Duodenal mucosa (tissue), 2 donors: ENCODE results near the gene SIK2.
A peak's percentile ranks its signal among the peaks of the same experiment; 100 is the strongest.

ENCODE experiments used
- H3K27ac ChIP-seq: one replicate; pipeline ENCODE4 v1.7.0; 2013; ENCODE audit warnings: low read depth, low read length
- H3K27me3 ChIP-seq, 2 donors: one replicate each; pipeline ENCODE4 v1.7.0; 2013; ENCODE audit warnings: low read length in 2 of 2, control low read depth in 1 of 2; ENCODE audit not compliant: insufficient read depth in 2 of 2, control insufficient read depth in 1 of 2
- H3K36me3 ChIP-seq, 2 donors: one replicate each; pipeline ENCODE4 v1.7.0; 2013; ENCODE audit warnings: low read length in 2 of 2, control low read depth in 1 of 2; ENCODE audit not compliant: insufficient read depth in 2 of 2, control insufficient read depth in 1 of 2
- H3K4me1 ChIP-seq, 2 donors: one replicate each; pipeline ENCODE4 v1.7.0; 2013; ENCODE audit warnings: low read length in 2 of 2, control low read depth in 1 of 2; ENCODE audit not compliant: insufficient read depth in 2 of 2, control insufficient read depth in 1 of 2
- H3K4me3 ChIP-seq, 2 donors: one replicate each; pipeline ENCODE4 v1.7.0; 2013; ENCODE audit warnings: low read length in 2 of 2, low read depth in 1 of 2
- H3K9ac ChIP-seq, 2 donors: one replicate each; pipeline ENCODE4 v1.7.0; 2013; ENCODE audit warnings: low read length in 2 of 2, low read depth in 1 of 2
- H3K9me3 ChIP-seq, 2 donors: one replicate each; pipeline ENCODE4 v1.7.0; 2013; ENCODE audit warnings: low read length in 2 of 2, control low read depth in 1 of 2; ENCODE audit not compliant: control insufficient read depth in 1 of 2

Gene SIK2

DNA sequence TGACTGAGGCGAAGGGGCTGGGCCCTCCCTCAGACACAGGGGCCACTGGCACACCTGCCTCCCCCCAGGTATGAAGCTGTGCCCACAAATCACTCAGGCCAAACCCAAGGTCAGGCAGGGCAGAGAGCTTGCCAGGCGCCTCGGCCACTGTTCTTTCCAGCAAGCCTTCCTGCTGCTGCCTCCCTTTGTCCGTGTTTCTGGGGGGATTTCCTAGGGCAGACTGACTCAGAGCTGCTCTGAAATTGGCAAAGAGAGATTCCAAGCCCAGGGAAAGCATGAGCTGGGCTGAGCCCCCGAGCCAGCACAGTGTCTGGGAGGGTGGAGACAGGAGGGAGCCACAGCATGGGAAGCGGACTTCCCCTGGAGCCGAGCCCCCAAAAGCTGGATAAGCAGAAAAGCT is 130.8 kb downstream of the SIK2 start:
- H3K9me3 ChIP-seq = no peaks in the 10 kb centered on the region
- H3K4me1 ChIP-seq = peaks cover 24 to 45% of the 10 kb centered on the region in 2 donors
- peak overlapping the region; percentile 94 for H3K27ac ChIP-seq
- no peaks in the 10 kb centered on the region for H3K27me3 ChIP-seq
- peak overlapping the region; percentile 12 to 14 for H3K9ac ChIP-seq
- peaks cover 0 to 5% of the 10 kb centered on the region in 2 donors for H3K36me3 ChIP-seq
- no peak overlapping the region for H3K4me3 ChIP-seq

DNA sequence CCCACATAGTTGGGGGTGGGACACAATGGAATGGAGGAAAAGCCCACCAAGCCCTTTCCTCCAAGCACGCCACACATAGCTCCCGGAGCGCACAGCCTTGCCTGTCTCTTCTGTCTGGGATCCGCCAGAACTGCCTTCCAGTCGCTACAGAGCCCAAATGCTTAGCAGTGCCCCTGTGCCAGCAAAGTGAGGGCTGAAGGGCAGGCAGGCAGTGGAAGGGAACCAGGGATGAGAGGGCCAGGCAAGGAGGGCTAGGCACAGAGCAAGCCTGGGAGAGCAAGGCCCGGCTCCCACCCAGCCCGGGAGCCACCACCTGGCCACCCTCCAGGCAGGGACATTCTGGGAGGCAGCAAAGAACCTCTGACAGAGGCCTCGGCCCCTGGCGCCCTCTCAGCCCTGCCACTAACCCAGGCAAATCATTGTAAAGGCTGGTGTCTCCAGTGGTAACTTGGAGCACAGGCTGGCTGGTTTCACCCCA is 131.4 kb downstream of the SIK2 start:
- Histone ChIP-seq H3K4me1 (peaks cover 24 to 51% of the 10 kb centered on the region in 2 donors), H3K36me3 (peaks cover 5% of the 10 kb centered on the region in 2 donors), H3K9ac (peak overlapping the region in 1 of 2 donors; percentile 16), H3K27ac (peak overlapping the region; percentile 94), H3K27me3 (no peaks in the 10 kb centered on the region), H3K4me3 (no peak overlapping the region), H3K9me3 (no peaks in the 10 kb centered on the region)

DNA sequence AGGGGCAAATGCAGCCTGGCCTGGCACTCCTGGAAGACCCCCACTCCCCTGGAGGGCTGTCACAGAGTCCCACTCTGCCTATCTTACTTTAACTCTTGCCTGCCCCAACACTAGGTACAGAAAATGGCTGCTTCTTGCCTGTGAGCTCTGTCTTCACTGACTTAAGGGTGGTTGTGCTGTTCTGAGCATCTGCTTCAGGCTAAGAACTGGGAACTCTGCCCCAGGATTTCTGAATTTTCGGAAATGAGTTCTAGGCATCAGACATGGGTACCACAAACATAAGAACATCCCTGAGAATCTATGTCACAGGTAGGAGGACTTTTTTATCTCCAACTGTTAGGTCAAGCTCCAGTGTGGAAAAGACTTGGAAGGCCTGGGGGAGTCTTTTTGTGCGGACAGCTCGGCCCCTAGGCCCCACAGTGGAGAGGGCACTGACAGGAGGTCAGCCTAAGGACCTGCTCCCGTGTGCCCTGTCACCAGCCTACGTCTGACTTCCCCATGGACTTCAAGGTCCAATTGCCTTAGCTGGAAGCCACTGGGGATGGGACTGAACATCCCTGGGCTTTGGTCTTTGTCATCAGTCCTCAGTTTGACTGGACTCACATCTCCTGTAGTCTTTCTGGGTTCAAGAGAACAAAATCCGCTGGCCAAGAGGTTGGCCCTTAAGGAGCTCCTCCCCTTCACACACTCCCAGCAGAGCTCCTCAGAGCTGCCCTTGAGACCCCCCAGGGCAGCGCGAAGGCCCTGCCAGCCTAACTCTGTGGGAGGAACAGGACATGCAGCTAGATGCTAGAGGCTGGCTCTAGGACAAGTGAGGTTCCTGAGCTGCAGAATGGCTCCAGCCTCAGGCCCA is 132.1 kb downstream of the SIK2 start:
- peak overlapping the region; percentile 15 to 59 for H3K9ac ChIP-seq
- no peak overlapping the region for H3K4me3 ChIP-seq
- peaks cover 5 to 6% of the 10 kb centered on the region in 2 donors for H3K36me3 ChIP-seq
- H3K4me1 ChIP-seq = peaks cover 24 to 51% of the 10 kb centered on the region in 2 donors
- H3K9me3 ChIP-seq = no peaks in the 10 kb centered on the region
- H3K27me3 ChIP-seq = no peaks in the 10 kb centered on the region
- H3K27ac ChIP-seq = peak overlapping the region; percentile 94

DNA sequence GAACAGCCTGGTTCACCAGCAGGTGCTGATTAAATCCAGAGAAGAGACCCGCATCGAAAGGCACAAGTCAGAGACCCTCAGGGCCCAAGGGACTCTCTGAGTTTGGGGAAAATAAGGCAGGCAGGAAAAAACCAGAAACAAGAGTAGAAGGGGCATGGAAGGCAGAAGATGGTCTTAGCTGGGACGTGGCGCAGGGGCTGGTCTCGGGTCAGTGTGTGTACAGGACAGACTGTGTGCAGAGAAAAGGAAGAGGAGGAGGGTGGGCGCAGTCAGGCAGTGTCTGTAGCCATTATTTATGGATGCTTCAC is 132.7 kb downstream of the SIK2 start:
- H3K4me1 ChIP-seq = peaks cover 23 to 51% of the 10 kb centered on the region in 2 donors
- no peaks in the 10 kb centered on the region for H3K9me3 ChIP-seq
- H3K27ac ChIP-seq = peak overlapping the region; percentile 94
- H3K27me3 ChIP-seq = no peaks in the 10 kb centered on the region
- no peak overlapping the region for H3K4me3 ChIP-seq
- peaks cover 5 to 7% of the 10 kb centered on the region in 2 donors for H3K36me3 ChIP-seq
- peak overlapping the region; percentile 15 to 59 for H3K9ac ChIP-seq

DNA sequence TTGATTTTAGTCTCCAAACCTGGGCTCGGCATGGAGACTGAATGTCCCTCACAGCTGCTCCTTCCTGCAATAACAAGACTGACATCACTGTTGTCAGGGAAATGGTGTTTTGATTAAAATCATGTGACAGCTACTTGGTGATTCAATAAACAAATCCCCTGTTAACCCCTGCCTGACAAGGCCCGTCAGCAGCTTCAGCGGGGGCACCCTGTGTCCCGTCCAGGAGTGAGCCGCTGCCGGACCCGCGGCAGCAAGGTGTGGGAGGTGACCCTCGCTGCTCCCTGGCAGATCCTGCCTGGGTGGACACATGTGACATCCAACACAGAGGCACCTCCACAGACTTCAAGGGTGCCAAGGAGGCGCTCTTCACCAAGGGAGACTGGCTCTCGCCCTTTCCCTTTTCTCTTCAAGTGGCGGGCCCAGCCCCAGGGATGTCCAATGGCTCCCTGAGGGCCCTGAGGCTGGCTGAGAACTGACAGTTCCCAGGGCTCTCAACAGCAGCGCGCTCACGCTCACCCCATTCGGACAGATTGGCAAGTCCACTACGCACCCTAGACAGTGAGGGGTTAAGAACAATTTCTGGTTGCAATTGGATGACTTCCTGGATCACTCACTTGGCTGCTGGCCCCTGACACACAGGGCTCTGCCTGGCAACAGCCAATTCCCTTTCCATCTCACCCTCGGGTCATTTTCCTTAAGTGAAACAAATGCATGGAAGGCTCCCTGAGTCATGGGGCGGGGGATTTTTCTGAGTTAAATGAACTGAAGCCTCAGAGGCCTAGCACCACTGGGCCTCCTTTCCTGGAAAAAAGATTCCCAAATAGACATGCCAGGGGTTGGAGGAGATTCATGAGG is 133.2 kb downstream of the SIK2 start:
- Histone ChIP-seq H3K9me3 (no peaks in the 10 kb centered on the region), H3K27me3 (no peaks in the 10 kb centered on the region), H3K4me3 (peak overlapping the region; percentile 52 to 55), H3K27ac (peak overlapping the region; percentile 94), H3K36me3 (peaks cover 6 to 7% of the 10 kb centered on the region in 2 donors), H3K4me1 (peaks cover 22 to 51% of the 10 kb centered on the region in 2 donors), H3K9ac (peak overlapping the region; percentile 33 to 59)

DNA sequence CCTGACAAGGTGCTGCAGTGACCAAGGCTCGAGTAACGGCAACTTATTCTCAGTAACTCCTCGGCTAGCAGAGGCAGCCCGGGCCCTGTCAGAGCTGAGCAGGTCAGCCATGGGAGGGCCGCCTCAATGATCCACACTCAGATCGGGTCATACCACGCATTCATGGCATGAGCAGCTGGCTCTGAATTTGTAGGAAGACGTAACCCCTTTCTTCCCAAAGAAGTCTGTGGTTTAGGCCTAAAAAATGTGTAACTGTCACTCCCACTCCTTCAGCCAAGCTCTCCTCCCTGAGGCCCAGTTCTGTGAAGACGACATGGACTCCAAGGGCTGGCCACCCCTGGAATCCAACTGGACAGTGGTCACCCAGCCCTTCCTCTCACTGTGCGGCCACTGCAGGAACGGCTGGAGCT is 133.9 kb downstream of the SIK2 start:
- Histone ChIP-seq H3K9ac (peak overlapping the region; percentile 35 to 36), H3K4me1 (peaks cover 17 to 51% of the 10 kb centered on the region in 2 donors), H3K4me3 (no peak overlapping the region)

DNA sequence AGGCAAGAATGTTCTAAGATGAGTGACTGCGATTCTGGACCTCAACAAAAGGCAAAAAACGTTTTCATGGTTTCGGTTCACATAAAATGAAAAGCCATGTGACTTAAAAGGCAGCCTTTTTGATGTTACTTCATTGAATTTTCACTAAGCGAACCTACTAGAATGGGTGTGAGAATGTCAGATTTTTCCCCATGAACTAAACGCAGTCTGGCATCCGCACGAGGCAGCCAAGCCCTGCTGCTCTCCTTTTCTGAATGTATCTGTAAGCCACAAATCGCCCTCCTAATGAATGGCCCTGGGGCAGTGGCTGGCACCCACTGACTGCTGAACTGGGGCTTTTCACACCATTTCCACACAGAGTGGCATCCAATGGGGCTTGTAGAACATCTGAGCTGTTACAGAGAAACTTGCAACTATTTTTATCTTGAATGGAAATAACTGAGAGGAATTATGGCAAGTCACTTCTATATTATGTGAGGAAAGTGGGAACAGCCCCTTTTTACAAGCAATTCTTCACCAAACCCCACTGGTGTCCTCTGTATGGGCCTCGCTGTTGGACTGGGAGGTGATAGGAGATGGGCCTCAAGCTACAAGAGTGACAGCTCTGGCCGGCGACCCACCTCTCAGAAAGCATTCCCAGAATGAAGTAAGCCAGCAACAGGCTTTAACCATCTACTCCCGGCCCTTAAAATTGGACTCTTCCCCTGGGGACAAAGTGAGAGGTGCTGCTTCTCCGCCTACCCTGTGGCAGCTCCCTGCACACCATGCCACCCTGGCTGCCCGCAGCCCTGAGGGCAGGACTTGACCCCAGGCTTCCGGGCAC is 134.6 kb downstream of the SIK2 start:
- Histone ChIP-seq H3K9me3 (no peaks in the 10 kb centered on the region), H3K36me3 (peaks cover 12 to 19% of the 10 kb centered on the region in 2 donors), H3K4me1 (peaks cover 15 to 47% of the 10 kb centered on the region in 2 donors), H3K27ac (peak overlapping the region; percentile 94), H3K9ac (peak overlapping the region in 1 of 2 donors; percentile 20), H3K4me3 (no peak overlapping the region), H3K27me3 (no peaks in the 10 kb centered on the region)

More for the DNA sequence above, 133.9 kb downstream of the SIK2 start:
- Histone ChIP-seq H3K27ac (peak overlapping the region; percentile 94), H3K27me3 (no peaks in the 10 kb centered on the region), H3K9me3 (no peaks in the 10 kb centered on the region), H3K36me3 (peaks cover 7 to 13% of the 10 kb centered on the region in 2 donors)

DNA sequence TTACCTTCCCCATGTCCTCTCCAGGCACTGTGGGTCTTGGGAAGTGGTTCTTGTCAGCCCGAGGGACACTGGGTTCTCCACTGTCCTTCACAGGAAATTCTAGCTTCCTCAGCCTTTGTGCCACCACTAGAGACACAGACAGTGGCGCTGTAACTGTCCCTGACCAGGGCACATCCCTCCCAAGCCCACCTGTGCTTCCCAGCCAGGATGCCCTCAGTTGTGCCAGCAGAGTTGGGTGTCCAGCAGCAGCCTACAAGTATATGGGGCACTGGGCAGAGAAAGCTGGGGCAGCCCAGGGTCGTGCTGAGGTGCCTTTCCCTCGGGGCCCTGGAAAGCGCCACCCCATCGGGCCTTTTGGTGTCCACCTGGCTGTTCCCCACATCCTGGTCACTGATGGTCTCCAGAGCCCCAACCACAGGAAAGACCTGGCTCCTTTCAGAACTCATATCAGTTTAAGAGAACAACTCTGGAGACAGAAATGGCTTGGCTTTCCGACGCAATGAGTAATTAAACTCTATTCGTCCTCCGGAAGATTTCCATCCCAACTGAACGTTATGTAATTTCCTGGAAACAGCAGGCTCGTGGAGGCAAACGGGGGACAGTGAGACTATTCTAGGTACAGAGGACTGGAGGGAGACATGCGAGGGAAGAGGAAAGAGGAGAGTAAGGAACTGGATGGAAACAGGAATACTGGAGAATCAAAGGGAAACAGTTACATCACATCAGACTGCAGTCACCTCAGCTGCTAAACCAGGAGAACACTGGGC is 135.4 kb downstream of the SIK2 start:
- peaks cover 15 to 47% of the 10 kb centered on the region in 2 donors for H3K4me1 ChIP-seq
- H3K9ac ChIP-seq = peak overlapping the region; percentile 19 to 20

DNA sequence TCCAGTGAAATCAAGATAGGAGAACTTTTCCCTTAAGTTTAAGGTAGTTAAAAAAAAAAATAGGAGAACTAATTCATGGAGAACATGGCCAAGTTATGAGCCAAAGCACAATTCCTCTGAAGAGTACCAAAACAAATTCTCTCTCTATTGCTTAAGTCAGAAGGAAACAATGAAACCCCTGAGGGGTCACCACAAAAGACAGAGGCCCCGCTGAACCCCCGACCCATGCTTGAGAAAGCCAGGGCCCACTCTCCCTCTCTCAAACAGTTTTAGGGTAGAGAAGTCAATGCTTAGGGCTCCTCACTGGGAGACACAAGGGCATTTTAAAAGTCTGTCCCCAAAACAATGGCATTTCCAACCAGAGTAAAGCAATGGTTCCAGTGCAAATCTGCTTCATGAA is 137.1 kb downstream of the SIK2 start:
- H3K36me3 ChIP-seq = peaks cover 25 to 32% of the 10 kb centered on the region in 2 donors

More for the DNA sequence above, 135.4 kb downstream of the SIK2 start:
- Histone ChIP-seq H3K36me3 (peaks cover 14 to 21% of the 10 kb centered on the region in 2 donors), H3K4me3 (no peak overlapping the region), H3K9me3 (no peaks in the 10 kb centered on the region), H3K27ac (peak overlapping the region; percentile 94), H3K27me3 (no peaks in the 10 kb centered on the region)

More for the DNA sequence above, 137.1 kb downstream of the SIK2 start:
- Histone ChIP-seq H3K9me3 (no peaks in the 10 kb centered on the region), H3K9ac (no peak overlapping the region), H3K27me3 (no peaks in the 10 kb centered on the region), H3K4me3 (no peak overlapping the region), H3K4me1 (peaks cover 15 to 33% of the 10 kb centered on the region in 2 donors), H3K27ac (no peak overlapping the region)
